ENCODE results near the gene HAX1. TPM values are rescaled to one million over a fixed set of nuclear protein-coding genes. Genes with fewer than 3 reads are reported as not detected.
"Not testable (repeated sequence)": the region's sequence is repeated elsewhere in the genome, so short reads cannot be mapped to it uniquely, and the experiment has no call there.

The HAX1 gene
- polyA plus RNA-seq, 1 of the 3 experiments (the other 2 are of a cell fraction), result 74.1 TPM

DNA sequence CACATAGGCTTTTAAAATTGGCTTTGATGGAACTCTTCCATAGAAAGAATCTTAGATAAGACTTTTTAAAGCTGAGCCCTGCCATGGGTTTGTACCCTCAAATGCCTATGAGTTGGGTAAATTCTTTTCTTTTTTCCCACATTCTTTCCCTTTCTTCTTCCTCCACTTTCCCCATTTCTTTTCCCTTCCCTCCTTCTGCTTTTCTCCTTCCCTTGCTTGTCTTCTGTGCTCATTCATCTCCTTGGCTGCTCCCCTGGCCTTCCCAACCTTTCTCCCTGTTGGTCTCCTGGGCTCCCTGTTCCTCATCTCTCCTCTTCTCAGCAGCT lies 49.1 kb downstream of the HAX1 start:
- POLR2A ChIA-PET, result not testable (repeated sequence)

DNA sequence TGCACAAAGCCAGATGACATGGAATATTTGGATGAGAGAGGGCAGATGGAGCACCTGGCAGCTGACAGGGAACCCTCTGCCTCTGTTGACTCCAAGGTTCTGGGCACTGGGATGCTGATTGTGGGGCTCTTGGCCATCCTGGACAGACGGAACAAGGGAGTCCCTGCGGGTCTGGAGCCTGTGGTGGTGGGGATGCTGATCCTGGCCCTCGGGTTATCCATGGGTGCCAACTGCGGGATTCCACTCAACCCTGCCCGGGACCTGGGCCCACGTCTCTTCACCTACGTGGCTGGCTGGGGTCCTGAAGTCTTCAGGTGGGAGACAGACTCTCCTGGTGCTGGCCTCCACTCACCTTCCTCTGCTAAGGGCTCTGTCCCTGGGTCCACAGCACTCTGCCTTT lies 51.1 kb downstream of the HAX1 start:
- no peaks in the 10 kb centered on the region for H3K9me2 ChIP-seq
- H2AFZ ChIP-seq (ENCODE audit: low read depth), result no peak overlapping the region
- no peak overlapping the region for H3K4me2 ChIP-seq
- H3K4me1 ChIP-seq (ENCODE audit: control insufficient read depth in 1 of 2, insufficient read depth in 2 of 2, low read depth in 1 of 2, low read length in 1 of 2), result peaks cover 21 to 32% of the 10 kb centered on the region in 2 experiments; a peak in 3 of 4 replicates
- no peak overlapping the region for H3K9ac ChIP-seq
- DNase-seq, result no peak
- ChIA-PET POLR2A (no interaction called here), CTCF (interaction anchor here (0.6 to 6.3 kb wide), 9 partner anchors 12 to 140 kb away, joined by 3 to 99 read pairs (median 7); partner anchors contain the start of genes HAX1 and IL6R)
- WGBS (ENCODE audit: low lambda C conversion rate), result no CpG with 5 or more reads among the region's 7 CpGs
- H3K27ac ChIP-seq (ENCODE audit: low read depth in 2 of 2, low read length in 1 of 2), result no peak overlapping the region
- H3K4me3 ChIP-seq (ENCODE audit: low read depth in 2 of 2, low read length in 1 of 2), result no peak overlapping the region
- peaks cover 28% of the 10 kb centered on the region for H3K79me2 ChIP-seq (ENCODE audit: insufficient read depth)
- no peaks in the 10 kb centered on the region; the same call in 1 of the 2 replicates for H3K27me3 ChIP-seq (ENCODE audit: insufficient read depth)
- no peaks in the 10 kb centered on the region for H3K9me3 ChIP-seq
- peaks cover 11% of the 10 kb centered on the region for H3F3A ChIP-seq (replicated peaks; ENCODE audit: insufficient read depth)
- no peaks in the 10 kb centered on the region; the same call in 1 of the 2 replicates for H4K20me1 ChIP-seq (ENCODE audit: insufficient read depth)
- no peaks in the 10 kb centered on the region for H3K36me3 ChIP-seq (replicated peaks in 1 of 2; ENCODE audit: control insufficient read depth in 1 of 2, insufficient read depth in 2 of 2, low read length in 1 of 2)
- TF ChIP-seq RAD21 (IDR thresholded peaks at IDR 0.05; ENCODE audit: low read length) (no peak), ELF1 (IDR thresholded peaks at IDR 0.05) (no peak), RCOR1 (IDR thresholded peaks at IDR 0.05; ENCODE audit: low read length) (no peak), SMC3 (IDR thresholded peaks at IDR 0.05; ENCODE audit: low read depth, low read length) (no peak), CHD2 (IDR thresholded peaks at IDR 0.05; ENCODE audit: low read length, partially characterized antibody) (no peak), MEF2A (IDR thresholded peaks at IDR 0.05; ENCODE audit: borderline replicate concordance, low read depth) (no peak), EP300 (IDR thresholded peaks at IDR 0.05; ENCODE audit: borderline replicate concordance in 1 of 2, low read depth in 1 of 2, low read length in 1 of 2) (no peak), FOSL2 (IDR thresholded peaks at IDR 0.05; ENCODE audit: borderline replicate concordance, low read depth) (no peak), NFIC (IDR thresholded peaks at IDR 0.05; ENCODE audit: borderline replicate concordance) (no peak), SIN3A (IDR thresholded peaks at IDR 0.05; ENCODE audit: borderline replicate concordance, low read depth, low read length) (no peak), JUND (IDR thresholded peaks at IDR 0.05) (no peak), NRF1 (IDR thresholded peaks at IDR 0.05; ENCODE audit: low read depth, low read length) (no peak), TCF12 (IDR thresholded peaks at IDR 0.05) (no peak)
- TF ChIP-seq, protein P1, sequence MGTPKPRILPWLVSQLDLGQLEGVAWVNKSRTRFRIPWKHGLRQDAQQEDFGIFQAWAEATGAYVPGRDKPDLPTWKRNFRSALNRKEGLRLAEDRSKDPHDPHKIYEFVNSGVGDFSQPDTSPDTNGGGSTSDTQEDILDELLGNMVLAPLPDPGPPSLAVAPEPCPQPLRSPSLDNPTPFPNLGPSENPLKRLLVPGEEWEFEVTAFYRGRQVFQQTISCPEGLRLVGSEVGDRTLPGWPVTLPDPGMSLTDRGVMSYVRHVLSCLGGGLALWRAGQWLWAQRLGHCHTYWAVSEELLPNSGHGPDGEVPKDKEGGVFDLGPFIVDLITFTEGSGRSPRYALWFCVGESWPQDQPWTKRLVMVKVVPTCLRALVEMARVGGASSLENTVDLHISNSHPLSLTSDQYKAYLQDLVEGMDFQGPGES (IDR thresholded peaks at IDR 0.05; ENCODE audit: low read depth, low read length), result no peak
- TF ChIP-seq, protein P2, sequence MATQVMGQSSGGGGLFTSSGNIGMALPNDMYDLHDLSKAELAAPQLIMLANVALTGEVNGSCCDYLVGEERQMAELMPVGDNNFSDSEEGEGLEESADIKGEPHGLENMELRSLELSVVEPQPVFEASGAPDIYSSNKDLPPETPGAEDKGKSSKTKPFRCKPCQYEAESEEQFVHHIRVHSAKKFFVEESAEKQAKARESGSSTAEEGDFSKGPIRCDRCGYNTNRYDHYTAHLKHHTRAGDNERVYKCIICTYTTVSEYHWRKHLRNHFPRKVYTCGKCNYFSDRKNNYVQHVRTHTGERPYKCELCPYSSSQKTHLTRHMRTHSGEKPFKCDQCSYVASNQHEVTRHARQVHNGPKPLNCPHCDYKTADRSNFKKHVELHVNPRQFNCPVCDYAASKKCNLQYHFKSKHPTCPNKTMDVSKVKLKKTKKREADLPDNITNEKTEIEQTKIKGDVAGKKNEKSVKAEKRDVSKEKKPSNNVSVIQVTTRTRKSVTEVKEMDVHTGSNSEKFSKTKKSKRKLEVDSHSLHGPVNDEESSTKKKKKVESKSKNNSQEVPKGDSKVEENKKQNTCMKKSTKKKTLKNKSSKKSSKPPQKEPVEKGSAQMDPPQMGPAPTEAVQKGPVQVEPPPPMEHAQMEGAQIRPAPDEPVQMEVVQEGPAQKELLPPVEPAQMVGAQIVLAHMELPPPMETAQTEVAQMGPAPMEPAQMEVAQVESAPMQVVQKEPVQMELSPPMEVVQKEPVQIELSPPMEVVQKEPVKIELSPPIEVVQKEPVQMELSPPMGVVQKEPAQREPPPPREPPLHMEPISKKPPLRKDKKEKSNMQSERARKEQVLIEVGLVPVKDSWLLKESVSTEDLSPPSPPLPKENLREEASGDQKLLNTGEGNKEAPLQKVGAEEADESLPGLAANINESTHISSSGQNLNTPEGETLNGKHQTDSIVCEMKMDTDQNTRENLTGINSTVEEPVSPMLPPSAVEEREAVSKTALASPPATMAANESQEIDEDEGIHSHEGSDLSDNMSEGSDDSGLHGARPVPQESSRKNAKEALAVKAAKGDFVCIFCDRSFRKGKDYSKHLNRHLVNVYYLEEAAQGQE (IDR thresholded peaks at IDR 0.05; ENCODE audit: low read depth, low read length), result no peak
- TF ChIP-seq, protein P3, sequence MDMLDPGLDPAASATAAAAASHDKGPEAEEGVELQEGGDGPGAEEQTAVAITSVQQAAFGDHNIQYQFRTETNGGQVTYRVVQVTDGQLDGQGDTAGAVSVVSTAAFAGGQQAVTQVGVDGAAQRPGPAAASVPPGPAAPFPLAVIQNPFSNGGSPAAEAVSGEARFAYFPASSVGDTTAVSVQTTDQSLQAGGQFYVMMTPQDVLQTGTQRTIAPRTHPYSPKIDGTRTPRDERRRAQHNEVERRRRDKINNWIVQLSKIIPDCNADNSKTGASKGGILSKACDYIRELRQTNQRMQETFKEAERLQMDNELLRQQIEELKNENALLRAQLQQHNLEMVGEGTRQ (IDR thresholded peaks at IDR 0.05; ENCODE audit: borderline replicate concordance, low read depth, low read length), result no peak
- TF ChIP-seq, protein P4, sequence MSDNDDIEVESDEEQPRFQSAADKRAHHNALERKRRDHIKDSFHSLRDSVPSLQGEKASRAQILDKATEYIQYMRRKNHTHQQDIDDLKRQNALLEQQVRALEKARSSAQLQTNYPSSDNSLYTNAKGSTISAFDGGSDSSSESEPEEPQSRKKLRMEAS (IDR thresholded peaks at IDR 0.05; ENCODE audit: low read depth), result no peak

More for the DNA sequence above, 49.1 kb downstream of the HAX1 start:
- not testable (repeated sequence) for H3K36me3 ChIP-seq (replicated peaks in 1 of 2; ENCODE audit: control insufficient read depth in 1 of 2, insufficient read depth in 2 of 2, low read length in 1 of 2); DNase-seq; H3K9me2 ChIP-seq; H3K9ac ChIP-seq; H2AFZ ChIP-seq (ENCODE audit: low read depth); H3K9me3 ChIP-seq; H3K4me2 ChIP-seq; H4K20me1 ChIP-seq (ENCODE audit: insufficient read depth); H3K4me3 ChIP-seq (ENCODE audit: low read depth in 2 of 2, low read length in 1 of 2); H3K27me3 ChIP-seq (ENCODE audit: insufficient read depth)
- H3K4me1 ChIP-seq (ENCODE audit: control insufficient read depth in 1 of 2, insufficient read depth in 2 of 2, low read depth in 1 of 2, low read length in 1 of 2), result peaks cover 6 to 15% of the 10 kb centered on the region in 2 experiments; a peak in 2 of 4 replicates
- peaks cover 10% of the 10 kb centered on the region for H3K79me2 ChIP-seq (ENCODE audit: insufficient read depth)
- CTCF ChIA-PET, result interaction anchor here (1.8 kb wide), 1 partner anchor 14 kb away, joined by 9 read pairs; no protein-coding TSS in a partner anchor
- H3F3A ChIP-seq (replicated peaks; ENCODE audit: insufficient read depth), result peaks cover 11% of the 10 kb centered on the region
- H3K27ac ChIP-seq (ENCODE audit: low read depth in 2 of 2, low read length in 1 of 2), result peak overlapping the region in 1 of 2 experiments; percentile 71; a peak in 1 of 4 replicates

Measured in SK-N-SH (cell line).